HepG2 (cell line): ENCODE measurements around the gene PSMC5. TPM values are rescaled to one million over a fixed set of nuclear protein-coding genes. Genes with fewer than 3 reads are reported as not detected.
A peak's percentile ranks its signal among the peaks of the same experiment; 100 is the strongest.

Experiments
- ATAC-seq: fragments of 200-7000 bp; cut with Tn5 transposase; 3 replicates; pipeline ENCODE4 v1.9.1; 2020; ENCODE audit warnings: mild to moderate bottlenecking, moderate library complexity
- Bru-seq: library from RNA; stranded (reverse); fragments of 400-500 nt; gene quantifications from one replicate; lab custom pipeline; 2021; lab: Mats Ljungman, UMichigan
- BruChase-seq, 2 experiments: library from RNA; stranded (reverse); fragments of 400-500 nt; gene quantifications; one replicate each; lab custom pipeline; 2021; lab: Mats Ljungman, UMichigan
- BruUV-seq: library from RNA; stranded (reverse); fragments of 400-500 nt; replicated peaks from 2 replicates; lab custom pipeline; 2021; lab: Mats Ljungman, UMichigan
- CTCF ChIA-PET: fragments of 300-600 bp; formaldehyde crosslinking; extraction: SDS; loops from one replicate; lab custom pipeline; 2021; ENCODE audit warnings: low total read pairs, inconsistent platforms, low intra/inter-chr PET ratio; lab: Yijun Ruan, JAX
- POLR2A ChIA-PET: fragments of 350-600 bp; sonication (Branson Sonifier 250); formaldehyde crosslinking; loops from one replicate; lab custom pipeline; 2020; ENCODE audit warnings: antibody characterized with exemption, inconsistent platforms; lab: Yijun Ruan, JAX
- DNase-seq: peaks from one replicate; pipeline ENCODE4 v3.0.0-alpha.2; 2015; ENCODE audit warnings: low spot score
- FAIRE-seq: peaks from 3 replicates; lab custom pipeline; 2011; peaks lifted over from hg19 to GRCh38; lab: Jason Lieb, UNC
- H2AFZ ChIP-seq: one replicate; pipeline ENCODE4 v1.6.1; 2011; ENCODE audit warnings: low read length, inconsistent platforms
- H3K27ac ChIP-seq: fragments of 300-600 bp; 3 replicates; pipeline ENCODE4 v1.8.0; 2011; ENCODE audit warnings: mixed run types, mild to moderate bottlenecking, mixed read lengths, low read length, inconsistent platforms; ENCODE audit not compliant: insufficient read depth; ENCODE audit errors: extremely low read length
- H3K27me3 ChIP-seq, 2 experiments: fragments of 200-600 bp in 1 of 2; 2 replicates in 1 of 2; 3 replicates in 1 of 2; pipeline versions ENCODE4 v1.6.0 to v1.8.0; 2011; ENCODE audit warnings: low read length in 2 of 2, mild to moderate bottlenecking in 2 of 2, moderate library complexity in 2 of 2, inconsistent platforms in 1 of 2; ENCODE audit not compliant: insufficient read depth in 2 of 2, control insufficient read depth in 1 of 2
- H3K36me3 ChIP-seq, 2 experiments: fragments of 200-600 bp in 1 of 2; replicated peaks in 1 of 2; 2 replicates in 1 of 2; 3 replicates in 1 of 2; pipeline versions ENCODE4 v1.5.1 to v1.8.0; 2011; ENCODE audit warnings: low read length in 2 of 2, inconsistent platforms in 1 of 2; ENCODE audit not compliant: insufficient read depth in 2 of 2, control insufficient read depth in 1 of 2
- H3K4me1 ChIP-seq: 2 replicates; pipeline ENCODE4 v1.5.1; 2012; ENCODE audit warnings: low read length, inconsistent platforms; ENCODE audit not compliant: insufficient read depth
- H3K4me2 ChIP-seq: 2 replicates; pipeline ENCODE4 v1.6.0; 2011; ENCODE audit warnings: low read depth, low read length, inconsistent platforms
- H3K4me3 ChIP-seq, 3 experiments: fragments of 200-600 bp in 1 of 3; sonication (generic), shearing (Covaris generic) in 1 of 3; replicated peaks in 1 of 3; 2 replicates each; pipeline ENCODE4 v1.5.1; 2011 to 2016; ENCODE audit warnings: low read length in 3 of 3, inconsistent platforms in 2 of 3, low read depth in 2 of 3, mild to moderate bottlenecking in 2 of 3, control low read depth in 1 of 3, mixed read lengths in 1 of 3; ENCODE audit not compliant: insufficient read depth in 1 of 3
- H3K79me2 ChIP-seq: one replicate; pipeline ENCODE4 v1.6.1; 2011; ENCODE audit warnings: low read length, inconsistent platforms; ENCODE audit not compliant: insufficient read depth
- H3K9ac ChIP-seq: 2 replicates; pipeline ENCODE4 v1.6.0; 2011; ENCODE audit warnings: mild to moderate bottlenecking, low read depth, low read length, inconsistent platforms; ENCODE audit not compliant: insufficient read depth
- H3K9me3 ChIP-seq: 2 replicates; pipeline ENCODE4 v1.5.1; 2012; ENCODE audit warnings: mild to moderate bottlenecking, low read length
- H4K20me1 ChIP-seq: 2 replicates; pipeline ENCODE4 v1.6.0; 2011; ENCODE audit warnings: inconsistent platforms, mild to moderate bottlenecking, low read length, moderate library complexity; ENCODE audit not compliant: insufficient read depth
- EEA1 ChIP-seq: sonication (generic); formaldehyde crosslinking; IDR thresholded peaks from 2 replicates; pipeline ENCODE4 v1.5.1; 2020; ENCODE audit warnings: mild to moderate bottlenecking, missing genetic modification reagents, borderline replicate concordance
- HNF4G ChIP-seq, 2 experiments: sonication (generic) in 1 of 2; formaldehyde crosslinking in 1 of 2; IDR thresholded peaks; 2 replicates each; pipeline versions ENCODE4 v1.4.0 to v1.6.1; 2011 to 2020; ENCODE audit warnings: borderline replicate concordance in 2 of 2, low read depth in 2 of 2, mild to moderate bottlenecking in 2 of 2, low read length in 1 of 2, missing genetic modification reagents in 1 of 2, moderate library complexity in 1 of 2
- MTF1 ChIP-seq: sonication (generic); formaldehyde crosslinking; IDR thresholded peaks from 2 replicates; pipeline ENCODE4 v1.5.0; 2020; ENCODE audit warnings: missing genetic modification reagents
- NFATC3 ChIP-seq: sonication (generic); formaldehyde crosslinking; IDR thresholded peaks from 2 replicates; pipeline ENCODE4 v1.5.1; 2020; ENCODE audit warnings: mild to moderate bottlenecking, missing genetic modification reagents
- SETDB1 ChIP-seq: sonication (generic); formaldehyde crosslinking; IDR thresholded peaks from 2 replicates; pipeline ENCODE4 v1.5.1; 2020; ENCODE audit warnings: missing genetic modification reagents, mild to moderate bottlenecking, borderline replicate concordance
- TBX2 ChIP-seq: sonication (generic); formaldehyde crosslinking; IDR thresholded peaks from 2 replicates; pipeline ENCODE4 v1.5.0; 2020; ENCODE audit warnings: missing genetic modification reagents, mild to moderate bottlenecking, borderline replicate concordance
- ZMAT3 ChIP-seq: sonication (generic); formaldehyde crosslinking; conservative IDR thresholded peaks from 2 replicates; pipeline ENCODE4 v1.7.0; 2021; ENCODE audit warnings: missing genetic modification reagents
- ZNF17 ChIP-seq: sonication (generic); formaldehyde crosslinking; IDR thresholded peaks from 2 replicates; pipeline ENCODE4 v1.5.0; 2020; ENCODE audit warnings: mild to moderate bottlenecking, missing genetic modification reagents
- ZNF292 ChIP-seq: sonication (generic); formaldehyde crosslinking; IDR thresholded peaks from 2 replicates; pipeline ENCODE4 v1.8.1; 2022; ENCODE audit warnings: mild to moderate bottlenecking, low read depth, missing genetic modification reagents, borderline replicate concordance
- ZNF616 ChIP-seq: sonication (generic); formaldehyde crosslinking; IDR thresholded peaks from 2 replicates; pipeline ENCODE4 v1.5.0; 2020; ENCODE audit warnings: low read depth, mild to moderate bottlenecking, missing genetic modification reagents
- ZNF678 ChIP-seq: sonication (generic); formaldehyde crosslinking; IDR thresholded peaks from 2 replicates; pipeline ENCODE4 v1.4.0; 2020; ENCODE audit warnings: mild to moderate bottlenecking, missing genetic modification reagents
- ZNF710 ChIP-seq: sonication (generic); formaldehyde crosslinking; IDR thresholded peaks from 2 replicates; pipeline ENCODE4 v1.5.0; 2020; ENCODE audit warnings: mild to moderate bottlenecking, missing genetic modification reagents, borderline replicate concordance
- ZSCAN22 ChIP-seq: sonication (generic); formaldehyde crosslinking; IDR thresholded peaks from 2 replicates; pipeline ENCODE4 v1.4.0; 2020; ENCODE audit warnings: mild to moderate bottlenecking, missing genetic modification reagents
- WGBS: methylation state at CpG from one replicate; pipeline ENCODE4 v1.1.6; 2017; ENCODE audit warnings: low lambda C conversion rate; 5-methylcytosine and 5-hydroxymethylcytosine counted together
- in situ Hi-C: cut with HindIII; loops from 2 replicates; pipeline ENCODE4 v1.10.0; 2017; ENCODE audit warnings: low pct_unique_long_range_greater_than_20kb; ENCODE audit not compliant: extremely low pct_ligation_motif_present
- intact Hi-C: fragments of 100-400 bp; cut with micrococcal nuclease; formaldehyde crosslinking; loops from one replicate; pipeline ENCODE4 v1.10.0; 2022; ENCODE audit not compliant: unreplicated experiment
- long read RNA-seq, 2 experiments: library from RNA in 1 of 2; library from polyadenylated mRNA in 1 of 2; stranded (forward) in 1 of 2; unstranded in 1 of 2; transcript quantifications; one replicate each; pipeline ENCODE4 v2.0.0, GENCODE V29; 2019 to 2022
- polyA minus RNA-seq, 3 experiments: library from RNA; depleted of rRNA, polyadenylated mRNA; stranded (reverse); fragments of >200 nt; gene quantifications; 2 replicates each; pipeline ENCODE4 v1.2.3, GENCODE V29; 2011; ENCODE audit warnings: low replicate concordance in 1 of 3
- polyA plus RNA-seq, 8 experiments: library from polyadenylated mRNA; depleted of rRNA in 3 of 8; stranded (reverse) in 7 of 8; unstranded in 1 of 8; fragments of >200 nt; fragmentation: Illumina TruSeq in 4 of 8; extraction: Trizol in 4 of 8; gene quantifications; 2 replicates each; pipeline versions ENCODE4 v1.2.1 to v1.2.3, GENCODE V29; 2011 to 2016; ENCODE audit warnings: low read depth in 4 of 8, missing spikeins in 1 of 8, mixed read lengths in 1 of 8; ENCODE audit not compliant: insufficient read depth in 1 of 8
- total RNA-seq, 5 experiments: library from RNA; depleted of rRNA; stranded (reverse); fragments of >200 nt; fragmentation: Illumina TruSeq; extraction: Trizol; gene quantifications; 2 replicates each; pipeline ENCODE4 v1.2.3, GENCODE V29; 2016; ENCODE audit warnings: low read depth in 1 of 5

PSMC5 gene
- 35.3 and 81.4 TPM in 2 replicates for total RNA-seq (2016; rRNA removed; fragmentation: Illumina TruSeq; extraction: Trizol)
- 26.4 and 26.8 TPM in 2 replicates for total RNA-seq (2016; cell fraction: cytosol; rRNA removed; fragmentation: Illumina TruSeq; extraction: Trizol; ENCODE audit: low read depth)
- 36.7 and 82.1 TPM in 2 replicates for total RNA-seq (2016; cell fraction: insoluble cytoplasmic fraction; rRNA removed; fragmentation: Illumina TruSeq; extraction: Trizol)
- 47.6 and 57.8 TPM in 2 replicates for total RNA-seq (2016; cell fraction: membrane; rRNA removed; fragmentation: Illumina TruSeq; extraction: Trizol)
- total RNA-seq (2016; cell fraction: nucleus; rRNA removed; fragmentation: Illumina TruSeq; extraction: Trizol), result 44.2 and 45.4 TPM in 2 replicates
- 109 and 128 TPM in 2 replicates for polyA plus RNA-seq (2011; rRNA removed)
- polyA plus RNA-seq (2011; cell fraction: cytosol; rRNA removed), result 161 and 185 TPM in 2 replicates
- polyA plus RNA-seq (2011; cell fraction: nucleus; rRNA removed), result 101 and 112 TPM in 2 replicates
- 105 and 121 TPM in 2 replicates for polyA plus RNA-seq (2012)
- polyA plus RNA-seq (2016; cell fraction: cytosol; fragmentation: Illumina TruSeq; extraction: Trizol; ENCODE audit: low read depth), result 73.3 and 91.2 TPM in 2 replicates
- 308 and 321 TPM in 2 replicates for polyA plus RNA-seq (2016; cell fraction: insoluble cytoplasmic fraction; fragmentation: Illumina TruSeq; extraction: Trizol; ENCODE audit: low read depth)
- polyA plus RNA-seq (2016; cell fraction: membrane; fragmentation: Illumina TruSeq; extraction: Trizol; ENCODE audit: low read depth), result 94.9 and 101 TPM in 2 replicates
- 157 and 164 TPM in 2 replicates for polyA plus RNA-seq (2016; cell fraction: nucleus; fragmentation: Illumina TruSeq; extraction: Trizol; ENCODE audit: insufficient read depth, low read depth)
- polyA minus RNA-seq (2011; rRNA and poly(A)+ RNA removed; ENCODE audit: low replicate concordance), result 77.4 and 190 TPM in 2 replicates
- 66.7 and 67.7 TPM in 2 replicates for polyA minus RNA-seq (2011; cell fraction: cytosol; rRNA and poly(A)+ RNA removed)
- 86.9 and 103 TPM in 2 replicates for polyA minus RNA-seq (2011; cell fraction: nucleus; rRNA and poly(A)+ RNA removed)
- percentile 95 among the genes with signal in this experiment for Bru-seq, nascent RNA
- BruChase-seq, experiment 1, labeled RNA remaining after a 6-hour chase, result percentile 96 among the genes with signal in this experiment
- percentile 93 among the genes with signal in this experiment for BruChase-seq, experiment 2, labeled RNA remaining after a 2-hour chase
- long read RNA-seq, experiment 1, transcript PSMC5-212 (11 exons, 1,474 nt), result minor isoform, 6 of 281 reads
- long read RNA-seq, experiment 1, transcript PSMC5-203 (12 exons, 1,680 nt), result minor isoform, 14 of 281 reads
- long read RNA-seq, experiment 1, transcript PSMC5-201 (12 exons, 1,579 nt), result major isoform, 224 of 281 reads
- long read RNA-seq, experiment 1, partial matches to known transcripts, result 20 of 281 reads
- long read RNA-seq, experiment 1, other reads (novel, unspliced or antisense), result 17 of 281 reads
- long read RNA-seq, experiment 2, transcript PSMC5-212 (11 exons, 1,474 nt), result minor isoform, 15 of 382 reads
- long read RNA-seq, experiment 2, transcript PSMC5-203 (12 exons, 1,680 nt), result minor isoform, 9 of 382 reads
- long read RNA-seq, experiment 2, transcript PSMC5-201 (12 exons, 1,579 nt), result major isoform, 224 of 382 reads
- long read RNA-seq, experiment 2, partial matches to known transcripts, result 56 of 382 reads
- long read RNA-seq, experiment 2, other reads (novel, unspliced or antisense), result 75 of 382 reads

GRCh38 chr17:63827002-63827800, at the start of gene PSMC5, which contains the start of gene FTSJ3:
Gene PSMC5 (plus strand): TSS chr17:63827431. CDS start chr17:63827491, 60 bp downstream.
Gene FTSJ3 (minus strand): TSS chr17:63827663. CDS start chr17:63826902, 761 bp downstream.
- BruUV-seq, result no TSS peak
- Histone ChIP-seq H3K27me3 (no peaks in the 10 kb centered on the region; a peak in 1 of 5 replicates), H3K4me1 (peaks cover 31% of the 10 kb centered on the region), H3K27ac (peak within 1 kb of the TSS; percentile 91), H4K20me1 (no peaks in the 10 kb centered on the region), H3K36me3 (peaks cover 43 to 68% of the 10 kb centered on the region in 2 experiments), H3K79me2 (peaks cover 45% of the 10 kb centered on the region), H2AFZ (peak within 1 kb of the TSS; percentile 93), H3K9ac (peak within 1 kb of the TSS; percentile 86), H3K4me2 (peak within 1 kb of the TSS; percentile 81), H3K9me3 (no peaks in the 10 kb centered on the region), H3K4me3 (peak within 1 kb of the TSS; percentile 84 to 98 (median 95))
- intact Hi-C loops, result loop anchor here (1.0 to 5.0 kb wide), 4 partner anchors 14 to 86 kb away; partner anchors contain the start of genes CCDC47, DDX42 and STRADA
- ChIA-PET POLR2A (interaction anchor here (0.8 to 3.5 kb wide), 7 partner anchors 9 to 54 kb away, joined by 4 to 37 read pairs (median 10); partner anchors contain the start of genes CCDC47, DDX42 and SMARCD2), CTCF (no interaction called here)
- under 1% methylated on average over 56 of the region's 58 CpGs for WGBS
- FAIRE-seq (peak; percentile 94), DNase-seq (peak; percentile 95), ATAC-seq (peak; percentile 89)
- in situ Hi-C loops, result no loop called here
- peak; percentile 88 for TF ChIP-seq ZNF710 (CRISPR knock-in tag)
- peak; percentile 90 for TF ChIP-seq ZNF292 (CRISPR knock-in tag)
- no peak for TF ChIP-seq ZNF17 (CRISPR knock-in tag)
- TF ChIP-seq NFATC3 (CRISPR knock-in tag), result peak; percentile 92
- peak; percentile 57; the same call in 1 of the 2 replicates for TF ChIP-seq EEA1 (CRISPR knock-in tag)
- no peak for TF ChIP-seq MTF1 (CRISPR knock-in tag)
- TF ChIP-seq SETDB1 (CRISPR knock-in tag), result no peak
- peak; percentile 37; the same call in 1 of the 2 replicates for TF ChIP-seq ZNF616 (CRISPR knock-in tag)
- peak; percentile 10; the same call in 1 of the 2 replicates for TF ChIP-seq TBX2 (CRISPR knock-in tag)
- peak; percentile 91; the same call in 1 of the 2 replicates for TF ChIP-seq ZNF678 (CRISPR knock-in tag)
- 0 out of 2 replicates have a peak, but pooled peaks have one; percentile 3 for TF ChIP-seq HNF4G (IDR thresholded peaks at IDR 0.05; ENCODE audit: borderline replicate concordance, low read depth, low read length)
- no peak for TF ChIP-seq HNF4G (CRISPR knock-in tag; IDR thresholded peaks at IDR 0.05; ENCODE audit: borderline replicate concordance, low read depth)
- peak; percentile 39; the same call in 1 of the 2 replicates for TF ChIP-seq ZMAT3 (CRISPR knock-in tag)
- TF ChIP-seq ZSCAN22 (CRISPR knock-in tag), result 0 out of 2 replicates have a peak, but pooled peaks have one; percentile 68
